Thoracic aorta (tissue), 2 donors: ENCODE measurements around the gene OXER1. TPM values are rescaled to one million over a fixed set of nuclear protein-coding genes. Genes with fewer than 3 reads are reported as not detected.

Experiments used
- ATAC-seq: fragments of 150-250 bp; one replicate; pipeline ENCODE4 v1.8.0; 2017; ENCODE audit warnings: low read depth; ENCODE audit not compliant: insufficient number of reproducible peaks, low FRiP score
- DNase-seq: peaks from one replicate; pipeline ENCODE4 v3.0.0-alpha.2; 2020; ENCODE audit warnings: low spot score
- H3K27ac ChIP-seq, 2 donors: fragments of 200-600 bp; sonication (generic); 1 replicate in 1 of 2; 2 replicates in 1 of 2; pipeline ENCODE4 v1.5.1; 2016; ENCODE audit warnings: mild to moderate bottlenecking in 2 of 2, moderate library complexity in 2 of 2
- H3K27me3 ChIP-seq: fragments of 200-600 bp; sonication (generic); replicated peaks from 2 replicates; pipeline ENCODE4 v1.6.0; 2016; ENCODE audit warnings: mild to moderate bottlenecking; ENCODE audit not compliant: insufficient read depth
- H3K36me3 ChIP-seq: fragments of 200-600 bp; sonication (generic); one replicate; pipeline ENCODE4 v1.5.1; 2016
- H3K4me1 ChIP-seq, 2 donors: fragments of 200-600 bp; sonication (generic); 1 replicate in 1 of 2; 2 replicates in 1 of 2; pipeline versions ENCODE4 v1.5.1 to v1.6.0; 2016; ENCODE audit warnings: low read depth in 2 of 2, mild to moderate bottlenecking in 1 of 2; ENCODE audit not compliant: control insufficient read depth in 1 of 2
- H3K4me3 ChIP-seq: fragments of 200-600 bp; sonication (generic); 2 replicates; pipeline ENCODE4 v1.5.1; 2016; ENCODE audit warnings: mild to moderate bottlenecking
- H3K9me3 ChIP-seq: fragments of 200-600 bp; sonication (generic); 2 replicates; pipeline ENCODE4 v1.5.1; 2016
- total RNA-seq, 2 donors: library from RNA; depleted of rRNA; stranded (reverse); fragments of >200 nt; gene quantifications; one replicate each; pipeline versions ENCODE4 v1.1.0 to v1.2.3, GENCODE V29; 2016
- TF ChIP-seq, protein P1 (sequence below): fragments of 200-600 bp; sonication (generic); IDR thresholded peaks from one replicate; pipeline ENCODE4 v1.5.1; 2019; ENCODE audit warnings: antibody characterized with exemption

OXER1 gene
- total RNA-seq, 2 donors from 2014 or later = 4.6 to 5.8 TPM

- TF ChIP-seq, protein P1, sequence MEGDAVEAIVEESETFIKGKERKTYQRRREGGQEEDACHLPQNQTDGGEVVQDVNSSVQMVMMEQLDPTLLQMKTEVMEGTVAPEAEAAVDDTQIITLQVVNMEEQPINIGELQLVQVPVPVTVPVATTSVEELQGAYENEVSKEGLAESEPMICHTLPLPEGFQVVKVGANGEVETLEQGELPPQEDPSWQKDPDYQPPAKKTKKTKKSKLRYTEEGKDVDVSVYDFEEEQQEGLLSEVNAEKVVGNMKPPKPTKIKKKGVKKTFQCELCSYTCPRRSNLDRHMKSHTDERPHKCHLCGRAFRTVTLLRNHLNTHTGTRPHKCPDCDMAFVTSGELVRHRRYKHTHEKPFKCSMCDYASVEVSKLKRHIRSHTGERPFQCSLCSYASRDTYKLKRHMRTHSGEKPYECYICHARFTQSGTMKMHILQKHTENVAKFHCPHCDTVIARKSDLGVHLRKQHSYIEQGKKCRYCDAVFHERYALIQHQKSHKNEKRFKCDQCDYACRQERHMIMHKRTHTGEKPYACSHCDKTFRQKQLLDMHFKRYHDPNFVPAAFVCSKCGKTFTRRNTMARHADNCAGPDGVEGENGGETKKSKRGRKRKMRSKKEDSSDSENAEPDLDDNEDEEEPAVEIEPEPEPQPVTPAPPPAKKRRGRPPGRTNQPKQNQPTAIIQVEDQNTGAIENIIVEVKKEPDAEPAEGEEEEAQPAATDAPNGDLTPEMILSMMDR = no peak
- Histone ChIP-seq H3K27me3 (no peaks in the 10 kb centered on the region), H3K27ac (peak overlapping the region in 1 of 2 donors; percentile 96), H3K36me3 (no peaks in the 10 kb centered on the region), H3K4me1 (peaks cover 16 to 51% of the 10 kb centered on the region in 2 donors), H3K9me3 (no peaks in the 10 kb centered on the region), H3K4me3 (no peak overlapping the region)
- DNase-seq (no peak), ATAC-seq (no peak)
Observed at GRCh38 chr2:42797281-42797680, 33.3 kb upstream of the OXER1 start.

- TF ChIP-seq, protein P1 = no peak
- no peaks in the 10 kb centered on the region for H3K27me3 ChIP-seq
- no peak for DNase-seq
- H3K4me3 ChIP-seq = peak overlapping the region; percentile 15
- peaks cover 14 to 52% of the 10 kb centered on the region in 2 donors for H3K4me1 ChIP-seq
- ATAC-seq = no peak
- peak overlapping the region; percentile 86 to 96 for H3K27ac ChIP-seq
- no peaks in the 10 kb centered on the region for H3K9me3 ChIP-seq
- no peaks in the 10 kb centered on the region for H3K36me3 ChIP-seq
Observed at GRCh38 chr2:42796427-42797248, 32.7 kb upstream of the OXER1 start.

GRCh38 chr2:42795841-42796301 lies 31.9 kb upstream of the OXER1 start:
- TF ChIP-seq, protein P1 = no peak
- ATAC-seq = no peak

GRCh38 chr2:42795275-42795674 lies 31.3 kb upstream of the OXER1 start:
- peaks cover 18 to 52% of the 10 kb centered on the region in 2 donors for H3K4me1 ChIP-seq
- H3K27me3 ChIP-seq = no peaks in the 10 kb centered on the region
- ATAC-seq = no peak
- H3K36me3 ChIP-seq = no peaks in the 10 kb centered on the region
- H3K9me3 ChIP-seq = no peaks in the 10 kb centered on the region
- TF ChIP-seq, protein P1 = no peak
- no peak overlapping the region for H3K4me3 ChIP-seq
- peak overlapping the region; percentile 86 to 96 for H3K27ac ChIP-seq
- DNase-seq = no peak

More at GRCh38 chr2:42795841-42796301, 31.9 kb upstream of the OXER1 start:
- Histone ChIP-seq H3K4me3 (peak overlapping the region; percentile 20), H3K36me3 (no peaks in the 10 kb centered on the region), H3K27ac (peak overlapping the region; percentile 86 to 96), H3K27me3 (no peaks in the 10 kb centered on the region), H3K9me3 (no peaks in the 10 kb centered on the region), H3K4me1 (peaks cover 18 to 52% of the 10 kb centered on the region in 2 donors)
- DNase-seq = no peak

DNA sequence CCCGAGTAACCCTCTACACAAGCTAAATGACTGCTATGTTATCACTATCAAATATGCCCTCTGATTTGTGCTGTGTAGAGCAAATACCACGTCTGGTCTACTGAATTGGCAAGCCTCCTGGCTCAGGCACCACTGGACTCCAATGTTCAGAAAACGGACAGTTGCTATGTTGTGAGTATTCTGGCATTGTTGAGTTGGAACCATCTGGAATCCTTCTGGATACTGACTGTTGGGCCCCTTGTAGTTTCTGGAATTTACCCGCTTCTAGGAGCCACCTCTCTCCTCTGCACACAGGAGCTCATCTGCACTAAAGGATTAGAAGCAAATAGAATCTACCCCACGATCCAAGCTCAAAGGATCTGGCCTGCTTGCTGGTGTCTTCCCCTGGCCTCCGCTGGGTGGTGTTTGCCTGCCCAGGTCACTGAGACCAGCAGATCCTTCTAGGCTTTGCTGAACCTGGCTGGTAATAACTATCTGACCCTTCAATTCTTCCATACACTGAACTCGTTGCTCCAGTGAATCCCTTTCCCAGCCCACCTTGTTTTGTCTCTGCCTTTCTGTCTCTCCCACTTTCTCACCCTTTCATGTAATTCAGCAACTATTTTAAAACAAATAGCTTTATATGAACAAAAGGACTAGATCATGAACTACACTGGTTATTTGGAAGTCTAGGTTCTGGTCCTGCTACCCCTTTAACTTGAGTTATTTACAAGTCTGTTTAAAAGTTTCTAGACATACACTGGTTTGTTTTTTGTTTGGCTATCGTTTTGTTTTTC lies 30.5 kb upstream of the OXER1 start:
- Histone ChIP-seq H3K27me3 (no peaks in the 10 kb centered on the region), H3K9me3 (no peaks in the 10 kb centered on the region), H3K36me3 (no peaks in the 10 kb centered on the region), H3K27ac (peak overlapping the region; percentile 93 to 96), H3K4me3 (peak overlapping the region; percentile 86), H3K4me1 (peaks cover 18 to 60% of the 10 kb centered on the region in 2 donors)
- DNase-seq (no peak), ATAC-seq (no peak)
- TF ChIP-seq, protein P1 = peak; percentile 37
